NCI-H69 (cell line): Measurements from ENCODE around the gene RUFY2.
"Not testable (repeated sequence)": the region's sequence is repeated elsewhere in the genome, so short reads cannot be mapped to it uniquely, and the experiment has no call there.

ENCODE experiments used
- DNase-seq: peaks from one replicate; lab custom pipeline; 2025; lab: John Stamatoyannopoulos, UW

RUFY2 gene

DNA sequence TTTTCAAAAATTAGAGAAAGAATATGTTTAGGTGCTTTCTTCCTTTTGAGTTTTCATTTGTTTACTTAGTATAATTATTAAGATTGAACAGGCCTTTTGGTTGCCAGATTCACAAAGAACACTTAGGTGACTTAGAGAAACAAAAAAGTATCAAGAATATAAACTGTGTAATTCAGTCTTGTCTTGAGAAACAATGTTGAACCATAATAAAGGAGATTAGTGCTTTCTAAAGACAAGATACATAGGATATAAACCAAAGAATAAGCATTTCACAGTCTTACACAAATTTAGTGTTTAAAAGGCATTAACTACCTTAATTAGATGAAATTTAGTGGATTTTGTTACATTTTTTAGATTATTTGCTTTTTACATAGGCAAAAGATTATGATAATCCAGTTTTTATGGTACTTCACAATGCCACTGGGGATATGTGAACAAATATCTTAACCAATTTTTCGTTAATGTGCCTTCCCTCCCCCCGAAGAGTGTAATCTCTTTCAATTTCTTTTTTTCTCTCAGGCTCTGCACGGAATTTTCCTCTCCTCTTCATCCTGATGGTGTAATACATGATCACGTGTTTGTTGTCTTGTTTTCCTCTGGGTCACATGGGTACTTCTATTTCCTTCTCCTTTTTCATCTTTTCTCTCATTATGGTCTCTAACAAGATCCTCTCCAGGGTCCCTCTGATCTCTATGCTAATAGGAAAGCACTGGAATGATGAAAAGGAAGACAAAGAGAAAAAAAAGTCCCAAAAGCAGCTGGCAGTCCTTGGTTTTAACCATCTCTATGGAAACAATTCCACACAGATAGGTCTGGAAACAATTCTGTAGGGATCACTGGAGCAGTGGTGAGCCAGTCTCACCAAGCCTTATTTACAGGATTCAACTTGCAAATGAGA, 78.9 kb downstream of the RUFY2 start:
- DNase-seq: peak; percentile 33

DNA sequence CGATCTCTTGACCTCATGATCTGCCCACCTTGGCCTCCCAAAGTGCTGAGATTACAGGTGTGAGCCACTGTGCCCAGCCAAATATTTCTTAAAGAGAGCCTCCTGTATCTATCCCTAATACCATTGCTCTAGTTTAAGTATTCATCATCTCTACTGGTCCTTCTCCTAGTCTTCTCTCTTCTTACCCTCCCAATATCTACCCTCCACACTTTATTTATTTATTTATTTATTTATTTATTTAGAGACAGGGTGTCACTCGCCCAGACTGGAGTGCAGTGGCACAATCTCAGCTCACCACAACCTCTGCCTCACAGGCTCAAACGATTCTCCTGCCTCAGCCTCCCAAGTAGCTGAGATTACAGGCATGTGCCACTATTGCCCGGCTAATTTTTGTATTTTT, 82.7 kb downstream of the RUFY2 start:
- DNase-seq: not testable (repeated sequence)

DNA sequence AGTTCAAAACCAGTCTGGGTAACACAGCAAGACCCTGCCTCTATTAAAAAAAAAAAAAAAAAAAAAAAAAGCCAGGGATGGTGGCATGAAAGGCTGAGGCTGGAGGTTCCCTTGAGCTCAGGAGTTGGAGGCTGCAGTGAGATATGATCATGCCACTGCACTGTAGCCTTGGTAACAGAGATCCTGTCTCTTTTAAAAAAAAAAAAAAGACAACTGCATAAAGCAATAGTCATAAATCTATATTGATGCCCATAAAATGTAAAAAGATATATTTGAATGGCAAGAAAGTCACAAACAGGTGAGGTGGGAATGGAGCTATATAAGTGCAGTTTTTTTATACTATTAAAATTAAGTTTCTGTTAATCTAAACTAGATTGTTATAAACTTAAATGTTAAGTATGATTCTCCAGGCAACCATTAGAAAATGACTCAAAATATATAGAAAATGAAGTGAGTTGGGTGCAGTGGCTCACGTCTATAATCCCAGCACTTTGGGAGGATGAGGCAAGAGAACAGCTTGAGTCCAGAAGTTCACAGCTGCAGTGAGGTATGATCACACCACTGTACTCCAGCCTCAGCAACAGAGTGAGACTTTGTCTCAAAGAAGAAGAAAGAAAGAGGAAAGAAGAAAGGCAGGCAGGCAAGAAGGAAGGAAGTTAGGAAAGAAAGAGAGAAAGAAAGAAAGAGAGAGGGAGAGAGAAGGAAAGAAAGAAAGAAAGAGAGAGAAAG, 88.6 kb downstream of the RUFY2 start:
- DNase-seq: no peak

DNA sequence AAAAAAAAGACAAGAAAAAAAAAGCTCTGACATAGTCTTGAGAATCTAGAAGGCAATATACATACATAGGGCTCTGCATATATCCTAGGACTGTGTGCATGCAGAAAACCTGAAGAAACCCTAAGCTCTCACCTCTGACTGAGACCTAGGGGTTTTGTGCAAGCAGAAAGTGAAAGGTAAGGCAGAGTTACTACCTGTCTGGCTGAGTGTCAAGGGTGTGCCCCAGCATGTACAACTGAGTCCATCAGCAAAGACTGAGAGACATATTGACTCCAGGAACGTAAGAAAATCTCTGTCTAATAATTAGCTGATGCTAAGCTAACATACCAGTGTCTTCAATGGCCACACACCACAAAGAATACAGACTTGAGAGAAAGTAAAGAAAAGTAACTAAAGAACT, 91.5 kb downstream of the RUFY2 start:
- DNase-seq: no peak

GRCh38 chr10:68314930-68315329, 92.1 kb downstream of the RUFY2 start:
- DNase-seq: not testable (repeated sequence)

DNA sequence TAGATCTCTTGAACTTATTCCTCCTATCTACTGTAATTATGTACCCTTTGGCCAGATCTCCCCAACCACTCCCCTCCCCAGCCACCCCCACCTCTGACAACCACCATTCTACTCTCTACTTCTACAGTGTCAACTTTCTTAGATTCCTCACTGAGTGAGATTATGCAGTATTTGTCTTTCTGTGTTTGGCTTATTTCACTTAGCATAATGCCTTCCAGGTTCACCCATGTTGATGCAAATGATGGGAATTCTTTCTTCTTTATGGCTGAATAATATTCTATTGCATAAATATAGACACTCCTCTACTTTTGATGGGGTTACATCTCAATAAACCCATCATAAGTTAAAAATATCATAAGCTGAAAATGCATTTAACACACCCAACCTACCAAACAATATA, 96.5 kb downstream of the RUFY2 start:
- DNase-seq: no peak

DNA sequence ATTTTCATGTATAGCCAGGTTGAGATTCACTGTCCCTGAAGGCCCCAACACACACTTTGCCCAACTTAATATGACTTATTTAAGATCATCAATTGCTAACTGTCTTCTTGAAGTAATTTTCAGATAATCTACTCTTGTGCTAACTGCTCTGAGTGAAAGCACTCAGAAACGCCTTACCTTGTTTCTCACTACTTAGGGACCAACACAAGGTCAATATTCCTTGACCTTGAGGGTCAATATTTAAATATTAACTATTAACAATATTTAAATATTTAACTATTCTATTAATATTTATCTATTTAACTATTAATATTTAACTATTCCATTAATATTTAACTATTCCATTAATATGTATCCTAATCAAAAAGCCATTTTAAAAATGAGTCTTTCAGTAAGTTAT, 101.2 kb downstream of the RUFY2 start:
- DNase-seq: no peak

GRCh38 chr10:68303849-68304412, 103.1 kb downstream of the RUFY2 start:
- DNase-seq: no peak

- no peak for DNase-seq
Observed at GRCh38 chr10:68302871-68303270, 104.2 kb downstream of the RUFY2 start.

DNA sequence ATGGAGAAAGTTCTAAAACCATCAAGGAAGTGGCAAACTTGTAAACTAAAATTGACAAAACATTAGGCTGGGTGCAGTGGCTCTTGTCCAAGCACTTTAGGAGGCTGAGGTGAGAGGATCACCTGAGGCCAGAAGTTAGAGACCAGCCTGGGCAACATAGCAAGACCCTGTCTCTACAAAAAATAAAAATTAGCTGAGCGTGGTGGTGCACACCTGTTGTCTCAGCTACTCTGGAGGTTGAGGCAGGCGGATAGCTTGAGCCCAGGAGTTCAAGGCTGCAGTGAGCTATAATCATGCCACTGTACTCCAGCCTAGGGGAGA, 104.6 kb downstream of the RUFY2 start:
- no peak for DNase-seq

DNA sequence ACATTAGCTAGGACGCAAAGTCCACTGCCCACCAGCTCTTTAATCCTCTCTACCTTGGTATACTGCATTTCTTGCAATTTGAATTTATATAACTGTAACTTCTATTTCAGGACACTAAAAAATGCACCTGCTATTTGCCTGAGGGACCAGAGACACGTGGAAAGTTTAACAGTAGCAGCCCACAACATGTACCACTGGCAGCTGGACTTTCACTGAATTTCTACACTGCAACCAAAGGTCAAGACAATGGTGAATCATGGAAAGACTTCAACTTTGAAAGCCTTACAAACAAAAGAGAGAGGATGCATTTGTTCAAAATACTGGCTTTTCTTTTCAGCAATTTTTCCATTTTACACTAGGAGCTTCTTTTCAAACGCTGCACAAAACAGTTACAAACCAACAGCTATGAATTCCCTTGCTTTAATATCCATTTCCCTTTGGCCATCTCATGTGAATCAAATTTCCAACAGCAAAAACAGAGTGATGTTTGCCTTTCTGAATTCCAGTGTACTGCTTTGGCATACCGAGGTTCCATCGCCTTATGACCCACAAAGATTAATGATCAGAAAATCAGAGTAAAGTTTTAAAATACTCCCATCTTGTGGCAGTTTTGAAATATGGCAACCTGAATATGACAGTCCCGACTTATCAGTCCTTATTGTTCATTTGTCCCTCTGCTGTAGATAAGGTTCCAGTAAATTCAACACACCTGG, 105.1 kb downstream of the RUFY2 start:
- peak; percentile 54 for DNase-seq

- no peak for DNase-seq
Observed at GRCh38 chr10:68301301-68301700, 105.8 kb downstream of the RUFY2 start.

- DNase-seq: no peak
Observed at GRCh38 chr10:68296843-68297663, 110.0 kb downstream of the RUFY2 start.
